Testis (tissue), 2 donors: ENCODE measurements around the gene ACACA.
"Not testable (repeated sequence)": the region's sequence is repeated elsewhere in the genome, so short reads cannot be mapped to it uniquely, and the experiment has no call there.

ENCODE experiments used
- CTCF ChIP-seq, 3 experiments: fragments of 450-650 bp in 2 of 3; fragments of 200-600 bp in 1 of 3; sonication (generic) in 1 of 3; IDR thresholded peaks; one replicate each; pipeline ENCODE4 v1.5.1; 2016 to 2019; ENCODE audit warnings: antibody characterized with exemption in 3 of 3, mild to moderate bottlenecking in 2 of 3, moderate library complexity in 1 of 3
- POLR2A ChIP-seq: fragments of 450-650 bp; IDR thresholded peaks from one replicate; pipeline ENCODE4 v1.6.1; 2017; ENCODE audit warnings: antibody characterized with exemption, mild to moderate bottlenecking, moderate library complexity

GRCh38 chr17:37356796-37357569 is 49.7 kb downstream of the ACACA start:
- not testable (repeated sequence) for TF ChIP-seq CTCF (IDR thresholded peaks at IDR 0.05); POLR2A
